Tibial nerve (tissue), 4 donors: Measurements from ENCODE around the gene AEBP1. TPM values are rescaled to one million over a fixed set of nuclear protein-coding genes. Genes with fewer than 3 reads are reported as not detected.

Experiments
- DNase-seq, 2 donors: peaks; one replicate each; pipeline ENCODE4 v3.0.0-alpha.2; 2019; ENCODE audit warnings: low spot score in 2 of 2
- H3K27ac ChIP-seq, 4 donors: fragments of 200-600 bp; sonication (generic) in 3 of 4; one replicate each; pipeline ENCODE4 v1.5.1; 2017 to 2019; ENCODE audit warnings: mild to moderate bottlenecking in 1 of 4
- H3K27me3 ChIP-seq, 2 donors: fragments of 200-600 bp; sonication (generic) in 1 of 2; one replicate each; pipeline versions ENCODE4 v1.5.1 to v1.6.0; 2017 to 2019
- H3K36me3 ChIP-seq, 3 donors: fragments of 200-600 bp; sonication (generic); one replicate each; pipeline ENCODE4 v1.5.1; 2018 to 2019
- H3K4me1 ChIP-seq, 4 donors: fragments of 200-600 bp; sonication (generic) in 3 of 4; one replicate each; pipeline ENCODE4 v1.5.1; 2017 to 2019
- H3K4me3 ChIP-seq, 4 donors: fragments of 200-600 bp; sonication (generic) in 3 of 4; one replicate each; pipeline ENCODE4 v1.5.1; 2017 to 2019; ENCODE audit warnings: mild to moderate bottlenecking in 1 of 4, moderate library complexity in 1 of 4
- H3K9me3 ChIP-seq, 4 donors: fragments of 200-600 bp; sonication (generic) in 3 of 4; one replicate each; pipeline ENCODE4 v1.5.1; 2017 to 2019
- EP300 ChIP-seq, 2 donors: sonication (generic); formaldehyde crosslinking; IDR thresholded peaks; one replicate each; pipeline ENCODE4 v1.6.1; 2017; ENCODE audit warnings: antibody characterized with exemption in 2 of 2, mild to moderate bottlenecking in 1 of 2
- POLR2A ChIP-seq, 2 donors: fragments of 450-650 bp; IDR thresholded peaks; one replicate each; pipeline ENCODE4 v1.6.1; 2017; ENCODE audit warnings: antibody characterized with exemption in 2 of 2, mild to moderate bottlenecking in 2 of 2, moderate library complexity in 2 of 2
- WGBS, 2 donors: methylation state at CpG; one replicate each; pipeline ENCODE4 v1.1.5; 2018; 5-methylcytosine and 5-hydroxymethylcytosine counted together
- total RNA-seq, 4 donors: library from RNA; depleted of rRNA; stranded (reverse); fragments of >200 nt; gene quantifications; one replicate each; pipeline ENCODE4 v1.1.0, GENCODE V29; 2016
- TF ChIP-seq, protein P1 (sequence below), 5 experiments: fragments of 200-600 bp in 3 of 5; fragments of 450-650 bp in 2 of 5; sonication (generic) in 3 of 5; IDR thresholded peaks; one replicate each; pipeline ENCODE4 v1.5.1; 2016 to 2019; ENCODE audit warnings: antibody characterized with exemption in 5 of 5, mild to moderate bottlenecking in 3 of 5, moderate library complexity in 2 of 5

AEBP1 gene
- total RNA-seq, 4 donors from 2014 or later = 142 to 440 (median 264) TPM

GRCh38 chr7:44149571-44150465 is 45.7 kb downstream of the AEBP1 start:
- TF ChIP-seq EP300 (IDR thresholded peaks at IDR 0.05) (no peak), POLR2A (IDR thresholded peaks at IDR 0.05) (no peak)
- TF ChIP-seq, protein P1, sequence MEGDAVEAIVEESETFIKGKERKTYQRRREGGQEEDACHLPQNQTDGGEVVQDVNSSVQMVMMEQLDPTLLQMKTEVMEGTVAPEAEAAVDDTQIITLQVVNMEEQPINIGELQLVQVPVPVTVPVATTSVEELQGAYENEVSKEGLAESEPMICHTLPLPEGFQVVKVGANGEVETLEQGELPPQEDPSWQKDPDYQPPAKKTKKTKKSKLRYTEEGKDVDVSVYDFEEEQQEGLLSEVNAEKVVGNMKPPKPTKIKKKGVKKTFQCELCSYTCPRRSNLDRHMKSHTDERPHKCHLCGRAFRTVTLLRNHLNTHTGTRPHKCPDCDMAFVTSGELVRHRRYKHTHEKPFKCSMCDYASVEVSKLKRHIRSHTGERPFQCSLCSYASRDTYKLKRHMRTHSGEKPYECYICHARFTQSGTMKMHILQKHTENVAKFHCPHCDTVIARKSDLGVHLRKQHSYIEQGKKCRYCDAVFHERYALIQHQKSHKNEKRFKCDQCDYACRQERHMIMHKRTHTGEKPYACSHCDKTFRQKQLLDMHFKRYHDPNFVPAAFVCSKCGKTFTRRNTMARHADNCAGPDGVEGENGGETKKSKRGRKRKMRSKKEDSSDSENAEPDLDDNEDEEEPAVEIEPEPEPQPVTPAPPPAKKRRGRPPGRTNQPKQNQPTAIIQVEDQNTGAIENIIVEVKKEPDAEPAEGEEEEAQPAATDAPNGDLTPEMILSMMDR (IDR thresholded peaks at IDR 0.05) = no peak
- 84 to 85% methylated on average over 18 of the region's 18 CpGs for WGBS, 2 donors
- Histone ChIP-seq H3K36me3 (no peaks in the 10 kb centered on the region), H3K4me3 (no peak overlapping the region), H3K27ac (no peak overlapping the region), H3K4me1 (peaks cover 0 to 24% (median 4%) of the 10 kb centered on the region in 4 donors), H3K27me3 (no peaks in the 10 kb centered on the region), H3K9me3 (no peaks in the 10 kb centered on the region)
- DNase-seq = no peak

DNA sequence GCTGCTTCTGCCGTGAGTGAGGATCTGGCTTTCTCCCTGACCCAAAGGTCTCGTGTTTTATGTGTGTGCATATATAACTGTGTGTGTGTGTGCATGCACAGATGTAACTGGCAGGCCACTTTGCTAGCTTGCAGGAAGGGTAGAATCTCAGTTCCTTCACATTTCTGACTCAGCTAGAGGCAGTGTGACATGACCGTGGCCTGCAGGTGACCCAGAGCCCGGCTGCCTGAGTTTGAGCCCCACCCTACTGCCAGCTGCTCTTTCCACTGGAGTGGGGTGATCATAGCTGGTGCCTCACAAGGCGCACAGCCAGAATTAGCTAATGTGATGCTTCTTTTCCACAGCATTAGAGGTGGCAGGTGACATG is 46.3 kb downstream of the AEBP1 start:
- Histone ChIP-seq H3K4me3 (no peak overlapping the region), H3K4me1 (peaks cover 0 to 17% (median 1%) of the 10 kb centered on the region in 4 donors), H3K27ac (no peak overlapping the region), H3K9me3 (no peaks in the 10 kb centered on the region), H3K36me3 (no peaks in the 10 kb centered on the region), H3K27me3 (no peaks in the 10 kb centered on the region)
- no peak for DNase-seq
- WGBS, 2 donors = 65 to 73% methylated on average over 4 to 5 of the region's 5 CpGs
- TF ChIP-seq, protein P1 (IDR thresholded peaks at IDR 0.05) = no peak
- no peak for TF ChIP-seq POLR2A (IDR thresholded peaks at IDR 0.05)

DNA sequence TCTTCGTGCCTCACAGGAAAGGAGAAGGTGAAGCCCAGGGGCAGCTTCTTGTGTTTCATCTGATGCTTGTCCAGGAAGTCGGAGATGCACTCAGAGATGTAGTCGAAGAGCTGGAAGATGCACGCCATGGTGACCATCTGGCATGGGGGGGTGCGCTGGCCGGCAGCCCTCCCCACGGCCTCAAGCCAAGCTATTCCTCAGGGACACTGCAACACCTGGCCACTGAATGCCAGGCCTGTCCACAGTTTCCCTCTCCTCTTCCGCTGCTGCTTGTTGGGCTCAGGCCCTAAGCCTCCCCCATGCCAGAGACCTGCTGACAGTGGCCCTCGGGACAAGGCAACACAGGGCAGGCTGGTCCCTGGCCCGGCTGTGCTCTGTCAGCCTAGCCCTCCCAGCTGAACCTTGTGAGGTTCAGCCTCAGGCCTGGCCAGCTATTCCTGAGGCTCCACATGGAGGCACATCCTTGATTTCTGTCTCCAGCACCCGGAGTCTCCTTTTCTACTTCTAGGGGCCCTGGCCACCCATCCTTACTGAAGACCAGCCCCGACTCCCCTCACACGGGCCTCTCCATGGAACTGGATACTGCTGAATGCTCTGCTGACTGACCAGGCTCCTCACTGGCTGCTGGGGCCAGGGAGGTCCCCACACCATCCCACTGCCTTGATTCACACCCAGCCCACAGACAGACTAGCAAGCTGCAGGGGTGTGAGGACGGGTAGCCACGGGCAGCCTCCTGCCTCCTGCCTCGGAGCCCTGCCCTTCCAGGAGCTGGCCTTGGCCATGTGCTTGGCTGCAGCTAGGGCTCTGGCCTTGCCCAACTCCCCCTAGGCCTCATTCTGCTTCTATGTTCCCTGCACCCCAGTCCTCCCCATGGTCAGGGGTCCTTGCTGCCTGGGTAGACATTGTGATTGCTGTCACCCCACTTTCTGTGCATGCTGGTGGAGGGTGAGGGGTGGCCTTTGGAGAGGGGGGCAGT is 47.1 kb downstream of the AEBP1 start:
- TF ChIP-seq, protein P1 (IDR thresholded peaks at IDR 0.05) = no peak
- TF ChIP-seq EP300 (IDR thresholded peaks at IDR 0.05) (no peak), POLR2A (IDR thresholded peaks at IDR 0.05) (no peak)
- Histone ChIP-seq H3K27me3 (no peaks in the 10 kb centered on the region), H3K27ac (no peak overlapping the region), H3K36me3 (no peaks in the 10 kb centered on the region), H3K4me1 (peaks cover 0 to 9% (median 0%) of the 10 kb centered on the region in 4 donors), H3K9me3 (no peaks in the 10 kb centered on the region), H3K4me3 (no peak overlapping the region)
- WGBS, 2 donors = 81 to 87% methylated on average over 13 to 15 of the region's 16 CpGs
- DNase-seq = no peak

GRCh38 chr7:44151956-44152355 is 47.8 kb downstream of the AEBP1 start:
- Histone ChIP-seq H3K27me3 (no peaks in the 10 kb centered on the region), H3K4me3 (no peak overlapping the region), H3K9me3 (no peaks in the 10 kb centered on the region), H3K27ac (no peak overlapping the region), H3K36me3 (no peaks in the 10 kb centered on the region), H3K4me1 (peaks cover 0 to 3% (median 0%) of the 10 kb centered on the region in 4 donors)
- TF ChIP-seq, protein P1 (IDR thresholded peaks at IDR 0.05) = no peak
- TF ChIP-seq POLR2A (IDR thresholded peaks at IDR 0.05) = no peak
- TF ChIP-seq EP300 (IDR thresholded peaks at IDR 0.05) = no peak
- DNase-seq = no peak
- 94 to 97% methylated on average over 9 of the region's 9 CpGs for WGBS, 2 donors
